Nephron (organoid): ENCODE measurements around the gene UGT1A9.

Source experiments
- H3K27ac Mint-ChIP-seq, 3 experiments: 2 replicates each; pipeline ENCODE4 v1.8.0; 2020; ENCODE audit warnings: mixed read lengths in 3 of 3, mild to moderate bottlenecking in 2 of 3, moderate library complexity in 1 of 3
- H3K27me3 Mint-ChIP-seq: 2 replicates; pipeline ENCODE4 v1.8.0; 2021; ENCODE audit warnings: low read depth, mild to moderate bottlenecking, moderate library complexity, mixed read lengths
- H3K36me3 Mint-ChIP-seq: 2 replicates; pipeline ENCODE4 v1.8.0; 2020; ENCODE audit warnings: low read depth, mixed read lengths
- H3K4me1 Mint-ChIP-seq: 2 replicates; pipeline ENCODE4 v1.8.0; 2020; ENCODE audit warnings: mixed read lengths
- H3K4me3 Mint-ChIP-seq, 3 experiments: 2 replicates each; pipeline ENCODE4 v1.8.0; 2020; ENCODE audit warnings: mild to moderate bottlenecking in 3 of 3, mixed read lengths in 3 of 3, moderate library complexity in 2 of 3
- H3K9me3 Mint-ChIP-seq: 2 replicates; pipeline ENCODE4 v1.8.0; 2020; ENCODE audit warnings: mixed read lengths
- CTCF ChIP-seq, 3 experiments: fragments of 200-600 bp; sonication (generic); IDR thresholded peaks; one replicate each; pipeline ENCODE4 v1.5.0; 2021; ENCODE audit warnings: antibody characterized with exemption in 3 of 3; ENCODE audit not compliant: unreplicated experiment in 3 of 3

The UGT1A9 gene

DNA sequence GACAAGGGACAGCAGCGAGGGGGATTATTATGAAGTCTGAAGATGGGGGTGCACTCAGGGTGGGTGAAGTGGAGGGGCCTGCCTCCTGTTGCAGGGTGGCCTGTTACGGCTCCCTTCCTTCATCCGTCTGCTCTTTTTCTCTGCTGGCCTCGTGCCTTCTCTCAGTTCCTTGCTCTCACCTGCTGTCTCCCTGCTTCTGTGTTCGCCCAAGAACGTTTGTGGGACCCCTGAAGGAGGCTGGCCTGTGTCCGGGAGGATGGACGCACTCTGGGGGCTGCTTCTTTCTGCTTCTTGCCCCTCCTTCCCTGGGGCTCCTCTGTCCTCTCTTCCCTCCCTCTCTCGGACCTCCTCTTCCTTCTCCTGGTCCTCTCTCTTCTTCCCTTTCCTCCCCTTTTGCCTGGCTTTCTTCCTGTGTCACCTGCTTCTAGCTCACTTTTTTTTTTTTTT lies 120.2 kb downstream of the UGT1A9 start:
- H3K4me1 Mint-ChIP-seq: no peaks in the 10 kb centered on the region
- H3K4me3 Mint-ChIP-seq: no peak overlapping the region
- no peaks in the 10 kb centered on the region for H3K36me3 Mint-ChIP-seq
- TF ChIP-seq CTCF (IDR thresholded peaks at IDR 0.05; ENCODE audit: unreplicated experiment in 3 of 3): no peak
- no peaks in the 10 kb centered on the region for H3K9me3 Mint-ChIP-seq
- H3K27me3 Mint-ChIP-seq: peaks cover 13% of the 10 kb centered on the region
- H3K27ac Mint-ChIP-seq: no peak overlapping the region

- TF ChIP-seq CTCF (IDR thresholded peaks at IDR 0.05; ENCODE audit: unreplicated experiment in 3 of 3): no peak
- H3K27me3 Mint-ChIP-seq: peaks cover 13% of the 10 kb centered on the region
- H3K4me3 Mint-ChIP-seq: no peak overlapping the region
- no peaks in the 10 kb centered on the region for H3K4me1 Mint-ChIP-seq
- H3K9me3 Mint-ChIP-seq: no peaks in the 10 kb centered on the region
- H3K36me3 Mint-ChIP-seq: no peaks in the 10 kb centered on the region
- H3K27ac Mint-ChIP-seq: no peak overlapping the region
These were observed 121.0 kb downstream of the UGT1A9 start for GRCh38 chr2:233792720-233793119.

DNA sequence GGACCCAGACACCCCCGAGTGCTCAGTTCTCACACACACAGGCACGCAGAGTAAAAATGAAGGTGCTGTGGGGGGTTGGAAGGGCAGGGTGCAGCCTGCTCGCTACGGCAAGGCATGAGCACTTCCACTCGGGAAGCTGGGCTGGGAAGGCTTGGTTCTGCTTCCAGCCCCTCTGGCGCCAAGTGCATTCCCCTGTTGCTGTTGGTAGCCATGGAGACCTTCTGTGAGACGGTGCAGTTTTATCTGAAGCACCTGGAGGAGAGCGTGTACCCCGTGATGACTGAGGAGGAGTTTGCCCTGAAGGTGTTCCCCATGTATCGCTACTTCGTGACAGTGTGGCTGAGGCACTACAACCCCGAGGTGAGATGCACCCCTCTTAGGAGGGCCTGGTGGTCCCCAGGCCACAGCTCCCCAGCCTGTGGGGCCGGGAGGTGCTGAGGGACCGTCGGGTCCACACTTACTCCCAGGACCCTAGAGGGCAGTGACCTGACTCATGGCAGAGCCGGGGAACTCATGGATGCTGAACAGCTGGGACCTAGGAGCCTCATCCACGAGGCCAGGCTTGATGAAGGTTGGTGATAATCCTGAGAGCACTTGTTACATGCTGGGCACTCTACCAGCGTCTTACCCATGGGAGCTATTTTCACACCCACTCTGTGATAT lies 121.9 kb downstream of the UGT1A9 start:
- TF ChIP-seq CTCF (IDR thresholded peaks at IDR 0.05; ENCODE audit: unreplicated experiment in 3 of 3): no peak
- H3K27ac Mint-ChIP-seq: no peak overlapping the region
- H3K4me1 Mint-ChIP-seq: no peaks in the 10 kb centered on the region
- no peak overlapping the region for H3K4me3 Mint-ChIP-seq
- H3K27me3 Mint-ChIP-seq: peaks cover 13% of the 10 kb centered on the region
- H3K36me3 Mint-ChIP-seq: no peaks in the 10 kb centered on the region
- no peaks in the 10 kb centered on the region for H3K9me3 Mint-ChIP-seq

- no peaks in the 10 kb centered on the region for H3K9me3 Mint-ChIP-seq
- no peak overlapping the region for H3K27ac Mint-ChIP-seq
- H3K36me3 Mint-ChIP-seq: no peaks in the 10 kb centered on the region
- H3K27me3 Mint-ChIP-seq: peaks cover 17% of the 10 kb centered on the region
- no peak for TF ChIP-seq CTCF (IDR thresholded peaks at IDR 0.05; ENCODE audit: unreplicated experiment in 3 of 3)
- H3K4me3 Mint-ChIP-seq: no peak overlapping the region
- H3K4me1 Mint-ChIP-seq: no peaks in the 10 kb centered on the region
These were observed 122.5 kb downstream of the UGT1A9 start for GRCh38 chr2:233794128-233794658.

GRCh38 chr2:233795735-233796171 lies 124.1 kb downstream of the UGT1A9 start:
- Mint-ChIP-seq H3K4me3 (no peak overlapping the region), H3K27ac (no peak overlapping the region), H3K4me1 (no peaks in the 10 kb centered on the region), H3K36me3 (no peaks in the 10 kb centered on the region), H3K9me3 (peaks cover 4% of the 10 kb centered on the region), H3K27me3 (peaks cover 13% of the 10 kb centered on the region)
- no peak for TF ChIP-seq CTCF (IDR thresholded peaks at IDR 0.05; ENCODE audit: unreplicated experiment in 3 of 3)

DNA sequence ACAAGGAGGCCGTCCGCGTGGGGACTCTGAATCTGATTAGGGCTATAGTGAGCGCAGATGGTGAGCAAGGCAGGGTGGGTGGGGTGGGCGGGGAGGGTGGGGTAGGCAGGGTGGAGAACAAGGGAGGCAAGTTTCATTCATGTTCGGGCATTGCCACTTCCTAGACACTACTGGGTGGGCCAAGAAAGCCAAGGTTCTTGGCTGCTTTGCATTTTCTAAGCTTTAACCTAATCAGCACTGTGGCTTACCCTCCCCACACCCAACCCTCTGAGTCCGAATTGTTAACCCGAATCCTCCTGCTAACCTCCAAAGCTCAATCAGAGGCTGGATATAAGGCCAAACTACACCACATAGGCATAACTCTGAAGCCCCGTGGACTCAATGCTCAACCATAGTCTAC lies 124.6 kb downstream of the UGT1A9 start:
- peaks cover 9% of the 10 kb centered on the region for H3K27me3 Mint-ChIP-seq
- no peaks in the 10 kb centered on the region for H3K36me3 Mint-ChIP-seq
- TF ChIP-seq CTCF (IDR thresholded peaks at IDR 0.05; ENCODE audit: unreplicated experiment in 3 of 3): no peak
- no peak overlapping the region for H3K27ac Mint-ChIP-seq
- no peak overlapping the region for H3K4me3 Mint-ChIP-seq
- no peaks in the 10 kb centered on the region for H3K4me1 Mint-ChIP-seq
- peaks cover 4% of the 10 kb centered on the region for H3K9me3 Mint-ChIP-seq
